ENCODE results near the gene GANAB. TPM values are rescaled to one million over a fixed set of nuclear protein-coding genes. Genes with fewer than 3 reads are reported as not detected.

Gene GANAB
- total RNA-seq, 1 donor from 2014 or later = 383 TPM

GRCh38 chr11:62603776-62604299, 42.6 kb downstream of the GANAB start:
- peaks cover 15% of the 10 kb centered on the region for H3K27me3 Mint-ChIP-seq (ENCODE audit: unreplicated experiment)
- peaks cover 45% of the 10 kb centered on the region for H3K4me1 Mint-ChIP-seq (ENCODE audit: unreplicated experiment)
- TF ChIP-seq CTCF (IDR thresholded peaks at IDR 0.05; ENCODE audit: unreplicated experiment) = no peak
- peak overlapping the region; percentile 91 for H3K4me3 Mint-ChIP-seq (ENCODE audit: unreplicated experiment)
- peaks cover 53% of the 10 kb centered on the region for H3K36me3 Mint-ChIP-seq (ENCODE audit: low read depth, unreplicated experiment)
- DNase-seq (ENCODE audit: low spot score) = no peak
- H3K27ac Mint-ChIP-seq (ENCODE audit: unreplicated experiment) = peak overlapping the region; percentile 89
- no peaks in the 10 kb centered on the region for H3K9me3 Mint-ChIP-seq (ENCODE audit: unreplicated experiment)

- no peak for DNase-seq (ENCODE audit: low spot score)
- H3K9me3 Mint-ChIP-seq (ENCODE audit: unreplicated experiment) = no peaks in the 10 kb centered on the region
- no peak for TF ChIP-seq CTCF (IDR thresholded peaks at IDR 0.05; ENCODE audit: unreplicated experiment)
- H3K4me3 Mint-ChIP-seq (ENCODE audit: unreplicated experiment) = peak overlapping the region; percentile 91
- peaks cover 19% of the 10 kb centered on the region for H3K27me3 Mint-ChIP-seq (ENCODE audit: unreplicated experiment)
- peaks cover 56% of the 10 kb centered on the region for H3K36me3 Mint-ChIP-seq (ENCODE audit: low read depth, unreplicated experiment)
- peaks cover 52% of the 10 kb centered on the region for H3K4me1 Mint-ChIP-seq (ENCODE audit: unreplicated experiment)
- H3K27ac Mint-ChIP-seq (ENCODE audit: unreplicated experiment) = peak overlapping the region; percentile 89
Measured at GRCh38 chr11:62603072-62603408, 43.4 kb downstream of the GANAB start.

GRCh38 chr11:62602141-62603071, 44.0 kb downstream of the GANAB start:
- H3K4me3 Mint-ChIP-seq (ENCODE audit: unreplicated experiment) = peak overlapping the region; percentile 97
- H3K27ac Mint-ChIP-seq (ENCODE audit: unreplicated experiment) = peak overlapping the region; percentile 89
- peaks cover 19% of the 10 kb centered on the region for H3K27me3 Mint-ChIP-seq (ENCODE audit: unreplicated experiment)
- H3K9me3 Mint-ChIP-seq (ENCODE audit: unreplicated experiment) = no peaks in the 10 kb centered on the region
- TF ChIP-seq CTCF (IDR thresholded peaks at IDR 0.05; ENCODE audit: unreplicated experiment) = no peak
- H3K36me3 Mint-ChIP-seq (ENCODE audit: low read depth, unreplicated experiment) = peaks cover 56% of the 10 kb centered on the region
- peak; percentile 47 for DNase-seq (ENCODE audit: low spot score)
- H3K4me1 Mint-ChIP-seq (ENCODE audit: unreplicated experiment) = peaks cover 47% of the 10 kb centered on the region

GRCh38 chr11:62601372-62602140, 44.9 kb downstream of the GANAB start, which contains the start of gene MTA2:
Gene MTA2 (minus strand): TSS chr11:62601865. CDS start chr11:62601450, 415 bp downstream.
- Mint-ChIP-seq H3K27me3 (ENCODE audit: unreplicated experiment) (peaks cover 19% of the 10 kb centered on the region), H3K4me1 (ENCODE audit: unreplicated experiment) (peaks cover 47% of the 10 kb centered on the region), H3K9me3 (ENCODE audit: unreplicated experiment) (no peaks in the 10 kb centered on the region), H3K36me3 (ENCODE audit: low read depth, unreplicated experiment) (peaks cover 60% of the 10 kb centered on the region), H3K4me3 (ENCODE audit: unreplicated experiment) (peak within 1 kb of the TSS; percentile 97), H3K27ac (ENCODE audit: unreplicated experiment) (peak within 1 kb of the TSS; percentile 84)
- no peak for TF ChIP-seq CTCF (IDR thresholded peaks at IDR 0.05; ENCODE audit: unreplicated experiment)
- DNase-seq (ENCODE audit: low spot score) = peak; percentile 100

All from endothelial cell (in vitro differentiated cells).